Epithelial cell of esophagus (primary cell): ENCODE data around the gene SLX9.
"Not testable (repeated sequence)": the region's sequence is repeated elsewhere in the genome, so short reads cannot be mapped to it uniquely, and the experiment has no call there.

Experiments
- DNase-seq: peaks from one replicate; pipeline ENCODE4 v3.0.0; 2010; ENCODE audit warnings: low read depth
- H3K4me3 ChIP-seq: 2 replicates; pipeline ENCODE4 v1.5.1; 2011; ENCODE audit warnings: mild to moderate bottlenecking, low read length, control low read depth
- TF ChIP-seq, protein P1 (sequence below): IDR thresholded peaks from 2 replicates; pipeline ENCODE4 v1.5.1; 2011; ENCODE audit warnings: low read depth, mild to moderate bottlenecking, low read length, control low read depth, inconsistent platforms; ENCODE audit not compliant: insufficient read depth; ENCODE audit errors: missing control alignments

SLX9 gene

GRCh38 chr21:44927587-44928461 is 12.0 kb upstream of the SLX9 start:
- H3K4me3 ChIP-seq, result no peak overlapping the region
- TF ChIP-seq, protein P1, sequence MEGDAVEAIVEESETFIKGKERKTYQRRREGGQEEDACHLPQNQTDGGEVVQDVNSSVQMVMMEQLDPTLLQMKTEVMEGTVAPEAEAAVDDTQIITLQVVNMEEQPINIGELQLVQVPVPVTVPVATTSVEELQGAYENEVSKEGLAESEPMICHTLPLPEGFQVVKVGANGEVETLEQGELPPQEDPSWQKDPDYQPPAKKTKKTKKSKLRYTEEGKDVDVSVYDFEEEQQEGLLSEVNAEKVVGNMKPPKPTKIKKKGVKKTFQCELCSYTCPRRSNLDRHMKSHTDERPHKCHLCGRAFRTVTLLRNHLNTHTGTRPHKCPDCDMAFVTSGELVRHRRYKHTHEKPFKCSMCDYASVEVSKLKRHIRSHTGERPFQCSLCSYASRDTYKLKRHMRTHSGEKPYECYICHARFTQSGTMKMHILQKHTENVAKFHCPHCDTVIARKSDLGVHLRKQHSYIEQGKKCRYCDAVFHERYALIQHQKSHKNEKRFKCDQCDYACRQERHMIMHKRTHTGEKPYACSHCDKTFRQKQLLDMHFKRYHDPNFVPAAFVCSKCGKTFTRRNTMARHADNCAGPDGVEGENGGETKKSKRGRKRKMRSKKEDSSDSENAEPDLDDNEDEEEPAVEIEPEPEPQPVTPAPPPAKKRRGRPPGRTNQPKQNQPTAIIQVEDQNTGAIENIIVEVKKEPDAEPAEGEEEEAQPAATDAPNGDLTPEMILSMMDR, result peak; percentile 22
- peak; percentile 78 for DNase-seq

GRCh38 chr21:44928500-44929241 is 11.2 kb upstream of the SLX9 start:
- H3K4me3 ChIP-seq, result not testable (repeated sequence)
- peak; percentile 35 for DNase-seq

- no peak overlapping the region for H3K4me3 ChIP-seq
- no peak for DNase-seq
- TF ChIP-seq, protein P1, result no peak
These were observed 10.5 kb upstream of the SLX9 start for GRCh38 chr21:44929242-44929798.

DNA sequence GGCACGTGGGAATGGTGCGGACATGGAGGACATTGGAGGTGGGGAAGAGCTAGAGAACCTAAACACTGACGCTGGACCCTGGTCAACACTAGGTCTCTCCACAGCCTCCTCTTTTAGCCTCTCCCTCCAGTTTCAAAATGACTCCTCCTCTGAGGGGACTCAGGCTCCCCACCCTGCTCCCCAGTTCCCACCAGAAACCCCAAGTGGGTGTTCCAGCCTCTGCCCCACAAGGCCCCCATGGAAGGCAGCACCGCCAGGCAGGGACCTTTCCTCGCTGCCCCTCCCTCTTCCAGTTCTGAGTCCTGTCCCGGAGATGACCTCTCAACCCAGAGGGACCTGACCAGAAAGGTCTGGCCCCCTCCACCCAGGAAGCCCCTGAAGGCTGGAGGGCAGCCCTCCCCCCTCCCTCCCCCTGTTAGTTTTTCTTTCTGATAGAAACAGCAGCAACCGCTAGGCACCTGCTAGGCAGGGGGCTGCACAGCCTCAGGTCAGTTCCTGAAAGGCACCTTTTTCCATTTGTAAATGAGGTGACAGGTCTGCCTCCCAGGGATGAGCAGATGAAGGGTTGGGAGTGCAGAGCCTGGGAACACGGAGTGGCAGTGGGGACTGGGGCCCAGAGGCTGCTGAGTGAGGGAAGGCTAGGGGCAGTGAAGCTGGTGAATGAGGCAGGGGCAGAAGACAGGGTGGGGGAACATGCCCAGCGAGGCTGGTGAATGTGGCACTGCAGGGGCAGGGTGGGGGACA is 9.9 kb upstream of the SLX9 start:
- TF ChIP-seq, protein P1, result no peak
- no peak overlapping the region for H3K4me3 ChIP-seq
- DNase-seq, result no peak

DNA sequence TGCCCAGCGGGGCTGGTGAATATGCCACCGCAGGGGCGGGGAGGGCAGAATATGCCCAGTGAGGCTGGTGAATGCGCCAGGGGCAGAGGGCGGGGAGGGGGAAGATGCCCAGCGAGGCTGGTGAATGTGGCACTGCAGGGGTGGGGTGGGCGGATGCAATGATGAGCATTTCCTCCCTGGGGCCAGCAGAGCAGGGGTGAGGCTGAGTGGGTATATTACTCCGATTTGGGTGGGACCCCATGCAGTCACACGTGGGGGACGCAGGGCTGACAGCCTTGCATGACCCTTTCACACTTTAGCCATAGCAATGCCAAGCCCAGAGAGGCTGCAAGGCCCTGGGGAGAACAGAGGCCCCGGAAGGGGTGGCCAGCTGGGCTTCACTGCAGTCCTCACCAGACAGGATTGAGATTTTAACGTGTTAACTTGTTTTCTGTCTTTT is 9.3 kb upstream of the SLX9 start:
- H3K4me3 ChIP-seq, result no peak overlapping the region
- DNase-seq, result no peak
- TF ChIP-seq, protein P1, result no peak

- TF ChIP-seq, protein P1, result no peak
- no peak overlapping the region for H3K4me3 ChIP-seq
- DNase-seq, result no peak
These were observed 8.7 kb upstream of the SLX9 start for GRCh38 chr21:44931137-44931500.
